ENCODE data around the gene JPH2. TPM values are rescaled to one million over a fixed set of nuclear protein-coding genes. Genes with fewer than 3 reads are reported as not detected.

Gene JPH2
- total and polyA plus RNA-seq, 2 experiments from 2014 or later: 0.16 to 1.1 TPM

- H3K4me1 Mint-ChIP-seq: peaks cover 21% of the 10 kb centered on the region
- Histone ChIP-seq H3K4me3 (no peak overlapping the region), H3K36me3 (ENCODE audit: insufficient read depth) (no peaks in the 10 kb centered on the region), H3K9me2 (ENCODE audit: insufficient read depth) (0 out of 2 replicates have a peak, but pooled peaks cover 1% of the 10 kb centered on the region), H3F3A (replicated peaks; ENCODE audit: low read depth) (no peaks in the 10 kb centered on the region), H3K79me2 (replicated peaks; ENCODE audit: insufficient read depth) (no peaks in the 10 kb centered on the region), H4K20me1 (replicated peaks; ENCODE audit: insufficient read depth) (no peaks in the 10 kb centered on the region), H3K4me1 (ENCODE audit: insufficient read depth) (no peaks in the 10 kb centered on the region; the same call in 1 of the 2 replicates), H3K4me2 (no peak overlapping the region), H3K27me3 (ENCODE audit: insufficient read depth) (no peaks in the 10 kb centered on the region), H3K27ac (ENCODE audit: low read depth) (no peak overlapping the region), H2AFZ (peak overlapping the region; percentile 72; the same call in 1 of the 2 replicates)
- no peak overlapping the region for H3K4me3 Mint-ChIP-seq
- H3K9me3 Mint-ChIP-seq: no peaks in the 10 kb centered on the region
- no peaks in the 10 kb centered on the region for H3K36me3 Mint-ChIP-seq (ENCODE audit: low read depth)
- H3K27ac Mint-ChIP-seq: no peak overlapping the region
- peaks cover 10% of the 10 kb centered on the region for H3K27me3 Mint-ChIP-seq (ENCODE audit: insufficient read depth, low read depth, poor library complexity)
- TF ChIP-seq JUNB (IDR thresholded peaks at IDR 0.05; ENCODE audit: unreplicated experiment) (no peak), CREB1 (CRISPR knock-in tag; IDR thresholded peaks at IDR 0.05; ENCODE audit: low read depth) (no peak), STAT1 (IDR thresholded peaks at IDR 0.05; ENCODE audit: unreplicated experiment) (no peak), ZNF114 (CRISPR knock-in tag; IDR thresholded peaks at IDR 0.05) (no peak), ZNF462 (CRISPR knock-in tag; IDR thresholded peaks at IDR 0.05) (no peak), POLR2AphosphoS5 (IDR thresholded peaks at IDR 0.05; ENCODE audit: low read depth) (no peak), ZNF331 (CRISPR knock-in tag; IDR thresholded peaks at IDR 0.05; ENCODE audit: low read depth) (no peak)
- TF ChIP-seq, protein P1, sequence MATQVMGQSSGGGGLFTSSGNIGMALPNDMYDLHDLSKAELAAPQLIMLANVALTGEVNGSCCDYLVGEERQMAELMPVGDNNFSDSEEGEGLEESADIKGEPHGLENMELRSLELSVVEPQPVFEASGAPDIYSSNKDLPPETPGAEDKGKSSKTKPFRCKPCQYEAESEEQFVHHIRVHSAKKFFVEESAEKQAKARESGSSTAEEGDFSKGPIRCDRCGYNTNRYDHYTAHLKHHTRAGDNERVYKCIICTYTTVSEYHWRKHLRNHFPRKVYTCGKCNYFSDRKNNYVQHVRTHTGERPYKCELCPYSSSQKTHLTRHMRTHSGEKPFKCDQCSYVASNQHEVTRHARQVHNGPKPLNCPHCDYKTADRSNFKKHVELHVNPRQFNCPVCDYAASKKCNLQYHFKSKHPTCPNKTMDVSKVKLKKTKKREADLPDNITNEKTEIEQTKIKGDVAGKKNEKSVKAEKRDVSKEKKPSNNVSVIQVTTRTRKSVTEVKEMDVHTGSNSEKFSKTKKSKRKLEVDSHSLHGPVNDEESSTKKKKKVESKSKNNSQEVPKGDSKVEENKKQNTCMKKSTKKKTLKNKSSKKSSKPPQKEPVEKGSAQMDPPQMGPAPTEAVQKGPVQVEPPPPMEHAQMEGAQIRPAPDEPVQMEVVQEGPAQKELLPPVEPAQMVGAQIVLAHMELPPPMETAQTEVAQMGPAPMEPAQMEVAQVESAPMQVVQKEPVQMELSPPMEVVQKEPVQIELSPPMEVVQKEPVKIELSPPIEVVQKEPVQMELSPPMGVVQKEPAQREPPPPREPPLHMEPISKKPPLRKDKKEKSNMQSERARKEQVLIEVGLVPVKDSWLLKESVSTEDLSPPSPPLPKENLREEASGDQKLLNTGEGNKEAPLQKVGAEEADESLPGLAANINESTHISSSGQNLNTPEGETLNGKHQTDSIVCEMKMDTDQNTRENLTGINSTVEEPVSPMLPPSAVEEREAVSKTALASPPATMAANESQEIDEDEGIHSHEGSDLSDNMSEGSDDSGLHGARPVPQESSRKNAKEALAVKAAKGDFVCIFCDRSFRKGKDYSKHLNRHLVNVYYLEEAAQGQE (IDR thresholded peaks at IDR 0.05; ENCODE audit: unreplicated experiment): no peak
- TF ChIP-seq, protein P2, sequence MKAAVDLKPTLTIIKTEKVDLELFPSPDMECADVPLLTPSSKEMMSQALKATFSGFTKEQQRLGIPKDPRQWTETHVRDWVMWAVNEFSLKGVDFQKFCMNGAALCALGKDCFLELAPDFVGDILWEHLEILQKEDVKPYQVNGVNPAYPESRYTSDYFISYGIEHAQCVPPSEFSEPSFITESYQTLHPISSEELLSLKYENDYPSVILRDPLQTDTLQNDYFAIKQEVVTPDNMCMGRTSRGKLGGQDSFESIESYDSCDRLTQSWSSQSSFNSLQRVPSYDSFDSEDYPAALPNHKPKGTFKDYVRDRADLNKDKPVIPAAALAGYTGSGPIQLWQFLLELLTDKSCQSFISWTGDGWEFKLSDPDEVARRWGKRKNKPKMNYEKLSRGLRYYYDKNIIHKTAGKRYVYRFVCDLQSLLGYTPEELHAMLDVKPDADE (IDR thresholded peaks at IDR 0.05): no peak
- TF ChIP-seq, protein P3, sequence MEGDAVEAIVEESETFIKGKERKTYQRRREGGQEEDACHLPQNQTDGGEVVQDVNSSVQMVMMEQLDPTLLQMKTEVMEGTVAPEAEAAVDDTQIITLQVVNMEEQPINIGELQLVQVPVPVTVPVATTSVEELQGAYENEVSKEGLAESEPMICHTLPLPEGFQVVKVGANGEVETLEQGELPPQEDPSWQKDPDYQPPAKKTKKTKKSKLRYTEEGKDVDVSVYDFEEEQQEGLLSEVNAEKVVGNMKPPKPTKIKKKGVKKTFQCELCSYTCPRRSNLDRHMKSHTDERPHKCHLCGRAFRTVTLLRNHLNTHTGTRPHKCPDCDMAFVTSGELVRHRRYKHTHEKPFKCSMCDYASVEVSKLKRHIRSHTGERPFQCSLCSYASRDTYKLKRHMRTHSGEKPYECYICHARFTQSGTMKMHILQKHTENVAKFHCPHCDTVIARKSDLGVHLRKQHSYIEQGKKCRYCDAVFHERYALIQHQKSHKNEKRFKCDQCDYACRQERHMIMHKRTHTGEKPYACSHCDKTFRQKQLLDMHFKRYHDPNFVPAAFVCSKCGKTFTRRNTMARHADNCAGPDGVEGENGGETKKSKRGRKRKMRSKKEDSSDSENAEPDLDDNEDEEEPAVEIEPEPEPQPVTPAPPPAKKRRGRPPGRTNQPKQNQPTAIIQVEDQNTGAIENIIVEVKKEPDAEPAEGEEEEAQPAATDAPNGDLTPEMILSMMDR (conservative IDR thresholded peaks at IDR 0.05; ENCODE audit: low read depth in 2 of 2): no peak
- ATAC-seq (peak; percentile 60), DNase-seq (ENCODE audit: low spot score) (peak; percentile 36)
These were observed 118.4 kb downstream of the JPH2 start for GRCh38 chr20:44068316-44069201.

Data from GM23338 (cell line).